ENCODE results near the gene PHGDH.

- no peak for TF ChIP-seq CTCF (IDR thresholded peaks at IDR 0.05; ENCODE audit: extremely low read depth in 1 of 2, insufficient read depth in 1 of 2, low read depth in 1 of 2, low read length in 2 of 2)
- TF ChIP-seq GATA2 (IDR thresholded peaks at IDR 0.05; ENCODE audit: insufficient read depth, insufficient read length, low read depth, low read length) = no peak
- TF ChIP-seq EZH2 (IDR thresholded peaks at IDR 0.05; ENCODE audit: borderline replicate concordance, low read depth, low read length, severe bottlenecking) = no peak
- TF ChIP-seq POLR2AphosphoS5 (IDR thresholded peaks at IDR 0.05; ENCODE audit: insufficient read depth, low read depth, low read length) = no peak
Measured at GRCh38 chr1:119697598-119697997, 14.1 kb upstream of the PHGDH start.
